Nephron (organoid): ENCODE data around the gene GMPPA.

Experiments used
- H3K27ac Mint-ChIP-seq, 3 experiments: 2 replicates each; pipeline ENCODE4 v1.8.0; 2020; ENCODE audit warnings: mixed read lengths in 3 of 3, mild to moderate bottlenecking in 2 of 3, moderate library complexity in 1 of 3
- H3K27me3 Mint-ChIP-seq: 2 replicates; pipeline ENCODE4 v1.8.0; 2021; ENCODE audit warnings: low read depth, mild to moderate bottlenecking, moderate library complexity, mixed read lengths
- H3K36me3 Mint-ChIP-seq: 2 replicates; pipeline ENCODE4 v1.8.0; 2020; ENCODE audit warnings: low read depth, mixed read lengths
- H3K4me1 Mint-ChIP-seq: 2 replicates; pipeline ENCODE4 v1.8.0; 2020; ENCODE audit warnings: mixed read lengths
- H3K4me3 Mint-ChIP-seq, 3 experiments: 2 replicates each; pipeline ENCODE4 v1.8.0; 2020; ENCODE audit warnings: mild to moderate bottlenecking in 3 of 3, mixed read lengths in 3 of 3, moderate library complexity in 2 of 3
- H3K9me3 Mint-ChIP-seq: 2 replicates; pipeline ENCODE4 v1.8.0; 2020; ENCODE audit warnings: mixed read lengths
- TF ChIP-seq, protein P1 (sequence below), 3 experiments: fragments of 200-600 bp; sonication (generic); IDR thresholded peaks; one replicate each; pipeline ENCODE4 v1.5.0; 2021; ENCODE audit warnings: antibody characterized with exemption in 3 of 3; ENCODE audit not compliant: unreplicated experiment in 3 of 3

Gene GMPPA

DNA sequence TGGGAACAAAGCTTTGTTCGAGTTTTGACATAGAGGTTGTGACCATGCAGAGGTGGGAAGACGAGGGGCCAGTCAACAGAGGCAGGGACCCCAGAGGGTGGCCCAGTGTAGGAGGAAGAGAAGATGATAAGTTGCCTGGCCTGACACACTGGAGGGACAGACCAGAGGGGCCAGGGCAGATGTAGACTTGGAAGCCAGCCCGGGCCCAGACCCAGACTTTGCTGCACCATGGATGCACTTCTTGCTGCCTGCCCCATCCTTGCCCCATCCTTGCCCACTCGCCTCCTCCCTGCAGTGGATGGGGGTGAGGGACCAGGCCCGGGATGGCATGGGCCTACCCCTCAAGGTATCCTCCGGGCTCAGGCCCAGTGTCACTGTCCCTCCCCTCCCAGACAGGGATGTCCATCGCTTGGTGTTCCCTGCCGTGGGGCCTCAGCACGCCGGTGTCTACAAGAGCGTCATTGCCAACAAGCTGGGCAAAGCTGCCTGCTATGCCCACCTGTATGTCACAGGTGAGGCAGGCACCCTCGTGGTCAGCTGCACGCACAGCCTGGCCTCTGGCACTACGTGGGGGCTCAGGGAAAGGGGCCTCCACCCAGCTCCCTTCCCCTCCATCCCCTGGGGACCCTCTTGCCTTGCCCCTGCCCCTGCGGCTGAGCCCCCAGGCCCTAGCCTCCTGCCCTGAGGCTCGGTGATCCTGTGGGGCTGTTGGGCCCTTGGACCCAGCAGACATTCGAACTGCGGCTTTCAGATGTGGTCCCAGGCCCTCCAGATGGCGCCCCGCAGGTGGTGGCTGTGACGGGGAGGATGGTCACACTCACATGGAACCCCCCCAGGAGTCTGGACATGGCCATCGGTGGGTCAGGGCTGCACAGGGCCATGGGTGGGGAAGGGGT lies 27.0 kb upstream of the GMPPA start:
- Mint-ChIP-seq H3K4me3 (no peak overlapping the region), H3K27me3 (no peaks in the 10 kb centered on the region), H3K27ac (no peak overlapping the region), H3K4me1 (peaks cover 7% of the 10 kb centered on the region), H3K36me3 (no peaks in the 10 kb centered on the region), H3K9me3 (no peaks in the 10 kb centered on the region)
- TF ChIP-seq, protein P1, sequence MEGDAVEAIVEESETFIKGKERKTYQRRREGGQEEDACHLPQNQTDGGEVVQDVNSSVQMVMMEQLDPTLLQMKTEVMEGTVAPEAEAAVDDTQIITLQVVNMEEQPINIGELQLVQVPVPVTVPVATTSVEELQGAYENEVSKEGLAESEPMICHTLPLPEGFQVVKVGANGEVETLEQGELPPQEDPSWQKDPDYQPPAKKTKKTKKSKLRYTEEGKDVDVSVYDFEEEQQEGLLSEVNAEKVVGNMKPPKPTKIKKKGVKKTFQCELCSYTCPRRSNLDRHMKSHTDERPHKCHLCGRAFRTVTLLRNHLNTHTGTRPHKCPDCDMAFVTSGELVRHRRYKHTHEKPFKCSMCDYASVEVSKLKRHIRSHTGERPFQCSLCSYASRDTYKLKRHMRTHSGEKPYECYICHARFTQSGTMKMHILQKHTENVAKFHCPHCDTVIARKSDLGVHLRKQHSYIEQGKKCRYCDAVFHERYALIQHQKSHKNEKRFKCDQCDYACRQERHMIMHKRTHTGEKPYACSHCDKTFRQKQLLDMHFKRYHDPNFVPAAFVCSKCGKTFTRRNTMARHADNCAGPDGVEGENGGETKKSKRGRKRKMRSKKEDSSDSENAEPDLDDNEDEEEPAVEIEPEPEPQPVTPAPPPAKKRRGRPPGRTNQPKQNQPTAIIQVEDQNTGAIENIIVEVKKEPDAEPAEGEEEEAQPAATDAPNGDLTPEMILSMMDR (IDR thresholded peaks at IDR 0.05; ENCODE audit: unreplicated experiment in 3 of 3) = no peak

DNA sequence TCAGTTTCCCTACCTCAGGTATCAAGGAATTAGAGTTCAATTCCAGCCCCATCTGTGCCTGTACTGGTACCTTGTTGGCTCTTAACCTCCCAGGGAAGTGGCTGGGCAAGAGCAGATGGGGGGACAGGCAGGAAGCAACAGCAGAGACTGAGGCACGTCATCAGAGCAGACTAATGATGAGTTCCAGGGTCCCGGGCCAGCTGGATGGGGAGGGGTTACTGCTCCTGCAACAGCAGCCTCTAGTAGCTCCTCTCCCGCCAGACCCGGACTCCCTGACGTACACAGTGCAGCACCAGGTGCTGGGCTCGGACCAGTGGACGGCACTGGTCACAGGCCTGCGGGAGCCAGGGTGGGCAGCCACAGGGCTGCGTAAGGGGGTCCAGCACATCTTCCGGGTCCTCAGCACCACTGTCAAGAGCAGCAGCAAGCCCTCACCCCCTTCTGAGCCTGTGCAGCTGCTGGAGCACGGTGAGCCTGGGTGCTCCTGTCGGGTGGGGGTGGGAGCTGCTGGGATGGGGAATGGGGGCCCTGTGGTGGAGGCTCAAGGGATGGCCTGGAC lies 26.0 kb upstream of the GMPPA start:
- H3K9me3 Mint-ChIP-seq = no peaks in the 10 kb centered on the region

DNA sequence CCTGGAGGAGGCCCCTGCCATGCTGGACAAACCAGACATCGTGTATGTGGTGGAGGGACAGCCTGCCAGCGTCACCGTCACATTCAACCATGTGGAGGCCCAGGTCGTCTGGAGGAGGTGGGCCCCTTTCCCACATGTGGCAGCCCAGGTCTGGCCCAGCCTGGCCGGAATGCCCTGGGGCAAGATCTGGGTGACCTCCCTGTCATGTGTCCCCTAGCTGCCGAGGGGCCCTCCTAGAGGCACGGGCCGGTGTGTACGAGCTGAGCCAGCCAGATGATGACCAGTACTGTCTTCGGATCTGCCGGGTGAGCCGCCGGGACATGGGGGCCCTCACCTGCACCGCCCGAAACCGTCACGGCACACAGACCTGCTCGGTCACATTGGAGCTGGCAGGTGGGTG lies 25.2 kb upstream of the GMPPA start:
- Mint-ChIP-seq H3K27ac (no peak overlapping the region), H3K36me3 (no peaks in the 10 kb centered on the region), H3K4me3 (no peak overlapping the region), H3K4me1 (peaks cover 17% of the 10 kb centered on the region), H3K9me3 (no peaks in the 10 kb centered on the region), H3K27me3 (peaks cover 4% of the 10 kb centered on the region)
- TF ChIP-seq, protein P1 (IDR thresholded peaks at IDR 0.05; ENCODE audit: unreplicated experiment in 3 of 3) = no peak

More for the DNA sequence above, 26.0 kb upstream of the GMPPA start:
- no peak overlapping the region for H3K27ac Mint-ChIP-seq
- H3K36me3 Mint-ChIP-seq = no peaks in the 10 kb centered on the region
- TF ChIP-seq, protein P1 (IDR thresholded peaks at IDR 0.05; ENCODE audit: unreplicated experiment in 3 of 3) = no peak
- peaks cover 11% of the 10 kb centered on the region for H3K4me1 Mint-ChIP-seq
- H3K4me3 Mint-ChIP-seq = no peak overlapping the region
- H3K27me3 Mint-ChIP-seq = peaks cover 4% of the 10 kb centered on the region

DNA sequence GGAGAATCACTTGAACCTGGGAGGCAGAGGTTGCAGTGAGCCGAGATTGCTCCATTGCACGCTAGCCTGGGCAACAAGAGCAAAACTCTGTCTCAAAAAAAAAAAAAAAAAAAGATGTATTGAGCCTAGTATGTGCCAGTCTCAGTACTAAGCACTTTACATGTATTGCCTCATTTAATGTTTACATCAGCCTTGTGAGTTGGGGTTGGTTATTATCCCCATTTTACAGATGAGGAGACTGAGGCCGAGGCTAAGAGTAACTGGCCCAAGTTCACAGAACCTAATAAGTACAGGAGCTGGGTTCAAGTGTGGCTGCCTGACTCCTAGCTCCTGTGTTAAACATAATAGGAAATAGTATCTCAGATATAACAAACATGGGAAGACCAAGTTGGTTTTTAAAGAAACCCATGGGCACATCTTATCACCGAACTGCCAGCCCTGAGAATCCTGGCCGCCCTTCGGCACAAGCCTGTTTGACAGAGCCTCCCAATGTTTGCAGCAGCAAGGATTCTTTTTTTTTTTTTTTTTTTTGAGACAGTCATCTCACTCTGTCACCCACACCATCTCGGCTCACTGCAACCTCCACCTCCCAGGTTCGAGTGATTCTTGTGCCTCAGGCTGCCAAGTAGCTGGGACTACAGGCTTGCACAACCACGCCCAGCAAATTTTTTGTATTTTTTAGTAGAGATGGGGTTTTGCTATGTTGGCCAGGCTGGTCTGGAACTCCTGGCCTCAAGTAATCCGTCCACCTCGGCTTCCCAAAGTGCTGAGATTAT lies 24.2 kb upstream of the GMPPA start:
- no peak overlapping the region for H3K4me3 Mint-ChIP-seq
- H3K27me3 Mint-ChIP-seq = peaks cover 10% of the 10 kb centered on the region
- peaks cover 22% of the 10 kb centered on the region for H3K4me1 Mint-ChIP-seq
- TF ChIP-seq, protein P1 (IDR thresholded peaks at IDR 0.05; ENCODE audit: unreplicated experiment in 3 of 3) = no peak
- no peaks in the 10 kb centered on the region for H3K9me3 Mint-ChIP-seq
- no peaks in the 10 kb centered on the region for H3K36me3 Mint-ChIP-seq
- no peak overlapping the region for H3K27ac Mint-ChIP-seq

DNA sequence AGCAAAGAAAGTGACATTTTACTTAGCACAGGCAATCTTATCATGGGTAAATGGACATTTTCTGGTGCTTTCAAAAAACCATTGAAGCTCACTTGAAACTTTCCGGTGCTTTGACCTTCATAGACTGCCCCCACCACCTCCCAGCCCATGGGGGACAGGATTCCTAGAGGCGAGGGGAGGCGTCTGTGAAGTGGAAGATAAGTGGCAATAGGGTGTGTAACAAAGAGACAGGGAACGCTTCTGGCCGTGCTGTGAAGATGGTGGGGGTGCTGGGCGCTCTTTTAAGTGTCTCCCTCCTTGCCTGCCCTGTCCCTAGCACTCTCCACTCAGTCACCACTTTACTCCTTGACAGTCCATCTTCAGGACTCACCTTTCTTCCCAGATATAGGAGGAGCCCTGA lies 23.4 kb upstream of the GMPPA start:
- peaks cover 15% of the 10 kb centered on the region for H3K27me3 Mint-ChIP-seq
- no peak overlapping the region for H3K27ac Mint-ChIP-seq
- H3K4me3 Mint-ChIP-seq = no peak overlapping the region
- TF ChIP-seq, protein P1 (IDR thresholded peaks at IDR 0.05; ENCODE audit: unreplicated experiment in 3 of 3) = no peak
- H3K36me3 Mint-ChIP-seq = no peaks in the 10 kb centered on the region
- no peaks in the 10 kb centered on the region for H3K9me3 Mint-ChIP-seq
- H3K4me1 Mint-ChIP-seq = peaks cover 22% of the 10 kb centered on the region
